Measurements from ENCODE around the gene ETNPPL. TPM values are rescaled to one million over a fixed set of nuclear protein-coding genes. Genes with fewer than 3 reads are reported as not detected.

The ETNPPL gene
- not detected in 2 replicates for total RNA-seq

- DNase-seq (ENCODE audit: low read depth): no peak
- TF ChIP-seq CTCF (IDR thresholded peaks at IDR 0.05; ENCODE audit: insufficient read depth, low read depth, low read length): no peak
- peak within 1 kb of the TSS; percentile 54 for H3K4me3 ChIP-seq (ENCODE audit: low read depth, low read length)
These were observed at the start of gene ETNPPL for GRCh38 chr4:108762559-108763225. TSS of gene ETNPPL (minus strand) at chr4:108763053. CDS start at chr4:108762898, 155 bp downstream.

- no peak overlapping the region for H3K4me3 ChIP-seq (ENCODE audit: low read depth, low read length)
- DNase-seq (ENCODE audit: low read depth): no peak
- TF ChIP-seq CTCF (IDR thresholded peaks at IDR 0.05; ENCODE audit: insufficient read depth, low read depth, low read length): no peak
These were observed 48.6 kb upstream of the ETNPPL start for GRCh38 chr4:108811486-108811885.

- DNase-seq (ENCODE audit: low read depth): no peak
- no peak for TF ChIP-seq CTCF (IDR thresholded peaks at IDR 0.05; ENCODE audit: insufficient read depth, low read depth, low read length)
- no peak overlapping the region for H3K4me3 ChIP-seq (ENCODE audit: low read depth, low read length)
These were observed 47.2 kb upstream of the ETNPPL start for GRCh38 chr4:108810087-108810486.

GRCh38 chr4:108804648-108805273, 41.9 kb upstream of the ETNPPL start:
- no peak for DNase-seq (ENCODE audit: low read depth)
- TF ChIP-seq CTCF (IDR thresholded peaks at IDR 0.05; ENCODE audit: insufficient read depth, low read depth, low read length): no peak
- H3K4me3 ChIP-seq (ENCODE audit: low read depth, low read length): no peak overlapping the region

GRCh38 chr4:108799306-108799705, 36.5 kb upstream of the ETNPPL start:
- no peak for TF ChIP-seq CTCF (IDR thresholded peaks at IDR 0.05; ENCODE audit: insufficient read depth, low read depth, low read length)
- H3K4me3 ChIP-seq (ENCODE audit: low read depth, low read length): no peak overlapping the region
- DNase-seq (ENCODE audit: low read depth): no peak

GRCh38 chr4:108796173-108796572, 33.3 kb upstream of the ETNPPL start:
- no peak overlapping the region for H3K4me3 ChIP-seq (ENCODE audit: low read depth, low read length)
- TF ChIP-seq CTCF (IDR thresholded peaks at IDR 0.05; ENCODE audit: insufficient read depth, low read depth, low read length): no peak
- no peak for DNase-seq (ENCODE audit: low read depth)
